ENCODE measurements around the gene ROR1.

Gene ROR1

DNA sequence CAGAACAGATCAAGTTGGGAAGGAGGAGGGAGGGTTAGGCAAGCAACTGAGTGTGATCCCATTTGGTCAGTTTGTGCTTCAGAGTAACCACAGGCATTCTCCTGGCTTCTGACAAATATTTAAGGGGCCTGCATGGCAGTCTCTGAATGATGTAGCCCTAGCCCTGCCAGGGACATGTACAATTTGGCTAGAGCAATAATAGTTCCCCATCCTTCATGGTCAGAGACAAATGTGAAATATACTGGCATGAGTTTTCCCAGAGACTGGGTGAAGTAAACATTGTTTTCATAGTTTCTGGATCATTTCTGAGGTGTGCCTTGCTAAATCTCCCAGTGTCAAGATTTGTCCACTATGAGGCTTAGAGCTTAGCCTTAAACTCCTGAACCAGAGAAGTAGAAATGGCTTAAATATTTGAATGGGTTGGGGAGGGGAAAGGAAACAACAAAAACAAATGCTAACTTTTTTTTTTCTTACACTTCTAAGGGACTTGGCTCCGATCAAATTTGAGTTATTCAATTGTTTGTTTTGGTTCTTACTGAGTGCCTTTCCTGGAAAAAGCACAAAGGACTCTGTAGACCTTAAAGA is 387.6 kb downstream of the ROR1 start:
- DNase-seq = no peak

DNA sequence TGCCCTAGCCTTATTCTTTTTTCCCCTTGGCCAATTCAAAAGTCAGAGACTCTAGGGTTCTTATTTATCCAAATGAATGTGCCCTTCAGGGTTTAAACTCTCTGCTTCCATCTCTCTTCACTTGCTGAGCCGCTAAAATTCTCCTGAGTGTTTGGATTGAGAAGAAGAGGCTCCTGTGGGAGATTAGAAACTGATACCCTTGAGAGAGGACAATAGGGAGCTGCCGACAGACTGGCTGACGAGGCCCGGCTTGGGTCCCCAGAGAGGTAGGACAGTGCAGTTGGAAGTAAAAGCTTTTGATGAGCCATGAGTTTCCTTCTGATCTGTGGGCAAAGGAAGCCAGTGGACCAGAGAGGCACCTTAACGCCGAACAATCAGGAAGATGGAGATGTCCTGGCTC is 388.3 kb downstream of the ROR1 start:
- DNase-seq = no peak

DNA sequence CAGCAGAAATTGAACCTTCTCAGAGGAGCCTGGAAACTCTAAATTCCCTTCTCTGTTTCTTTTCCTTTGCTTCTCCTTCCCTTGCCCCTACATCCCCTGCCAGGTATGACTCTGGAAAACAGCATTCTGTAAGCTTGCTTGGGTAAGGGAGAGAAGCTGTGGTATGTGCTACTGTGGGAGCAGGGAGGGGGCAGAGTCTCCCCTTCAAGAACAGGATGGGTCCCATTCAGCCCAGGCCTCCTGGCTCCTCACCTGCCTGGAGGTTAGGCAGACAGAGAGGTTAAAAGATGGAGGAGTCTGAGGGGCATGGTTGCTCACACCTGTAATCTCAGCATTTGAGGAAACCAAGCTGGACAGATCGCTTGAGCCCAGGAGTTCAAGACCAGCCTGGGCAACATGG is 389.0 kb downstream of the ROR1 start:
- DNase-seq = no peak

DNA sequence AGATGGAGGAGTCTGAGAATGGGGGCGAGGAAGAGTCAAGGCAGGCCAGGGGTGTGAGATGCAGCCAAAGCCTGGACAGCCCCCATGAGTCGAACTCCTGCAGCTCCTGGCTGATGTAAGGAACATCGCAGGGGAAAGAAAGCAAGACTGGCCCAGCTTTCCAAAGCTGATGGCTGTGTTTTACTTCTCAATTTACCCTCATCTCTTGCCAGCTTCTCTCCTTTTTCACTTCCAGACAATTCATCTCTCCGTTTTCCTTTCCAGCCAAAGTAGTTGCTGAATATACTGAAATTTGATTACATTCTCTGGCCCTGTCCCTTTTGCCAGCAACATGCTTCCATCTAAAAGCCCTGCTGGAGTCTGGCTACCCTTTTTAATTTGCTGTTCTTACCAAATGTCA is 389.6 kb downstream of the ROR1 start:
- no peak for DNase-seq

DNA sequence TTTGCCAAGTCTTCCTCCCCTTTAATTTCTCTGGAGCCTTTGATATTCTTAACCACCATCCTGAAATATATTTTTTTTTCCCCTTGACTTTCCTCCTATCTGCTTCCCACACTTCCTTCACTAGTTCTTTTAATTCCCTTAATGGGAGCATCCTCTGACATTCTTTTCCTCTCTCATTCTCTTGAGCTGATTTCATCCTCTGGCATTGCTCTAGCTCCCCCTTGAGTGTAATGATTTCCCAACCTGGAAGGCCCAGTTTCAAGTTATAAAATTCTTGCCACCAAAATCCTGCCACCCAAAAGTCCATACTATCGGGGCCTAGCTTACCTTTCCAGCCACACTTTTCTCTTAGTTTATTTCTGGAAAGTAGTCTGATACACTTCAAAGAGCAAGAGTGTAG is 390.2 kb downstream of the ROR1 start:
- DNase-seq = no peak

DNA sequence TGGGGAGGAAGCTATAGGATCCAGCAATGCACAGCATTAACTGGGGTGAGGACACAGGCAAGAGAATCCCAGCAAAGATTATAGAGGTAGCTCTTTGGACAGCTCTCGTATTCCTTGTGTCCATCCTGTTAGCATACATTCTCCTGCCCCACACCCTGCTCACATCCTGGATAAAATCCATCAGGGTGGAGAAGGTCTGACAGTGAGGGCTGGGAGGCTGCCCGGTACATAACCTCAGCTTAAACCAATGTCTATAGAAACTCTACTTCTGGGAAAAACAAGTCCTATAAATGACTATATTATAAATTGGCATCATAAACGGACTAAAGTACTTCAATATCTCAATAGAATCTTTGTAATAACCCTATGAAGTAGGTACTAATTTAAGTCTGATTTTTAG is 392.8 kb downstream of the ROR1 start:
- no peak for DNase-seq

DNA sequence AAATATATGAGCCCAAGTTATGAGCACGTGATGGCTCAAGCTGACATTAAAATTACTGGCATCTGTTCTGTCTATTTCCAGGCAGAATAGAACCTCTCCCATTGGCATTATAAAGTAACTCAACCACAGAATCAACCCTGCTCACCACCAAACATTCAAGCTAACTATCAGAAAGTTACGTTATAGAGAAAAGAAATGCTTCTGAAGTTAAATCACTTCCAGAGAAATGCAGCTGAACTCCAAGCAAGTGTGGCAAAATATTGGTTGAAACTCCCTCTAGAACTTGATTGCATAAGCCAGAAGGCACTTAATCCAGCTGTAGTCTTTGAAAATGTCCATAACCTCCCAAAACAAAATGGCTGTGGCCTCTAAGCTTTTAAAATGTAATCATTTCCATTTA is 393.4 kb downstream of the ROR1 start:
- DNase-seq = no peak

DNA sequence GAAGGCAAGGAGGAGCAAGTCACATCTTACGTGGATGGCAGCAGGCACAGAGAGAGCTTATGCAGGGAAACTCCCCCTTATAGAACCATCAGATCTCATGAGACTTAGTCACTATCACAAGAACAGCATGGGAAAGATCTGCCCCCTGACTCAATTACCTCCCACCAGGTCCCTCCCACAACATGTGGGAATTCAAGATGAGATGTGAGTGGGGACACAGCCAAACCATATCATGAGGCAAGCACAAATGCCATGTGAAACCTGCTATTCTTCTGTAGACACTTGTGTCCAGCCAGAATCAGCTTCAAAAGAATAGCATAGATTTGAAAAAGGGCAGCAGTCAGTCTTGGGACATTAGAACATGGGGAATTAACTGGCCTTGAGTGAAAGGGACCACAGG is 397.4 kb downstream of the ROR1 start:
- DNase-seq = no peak

DNA sequence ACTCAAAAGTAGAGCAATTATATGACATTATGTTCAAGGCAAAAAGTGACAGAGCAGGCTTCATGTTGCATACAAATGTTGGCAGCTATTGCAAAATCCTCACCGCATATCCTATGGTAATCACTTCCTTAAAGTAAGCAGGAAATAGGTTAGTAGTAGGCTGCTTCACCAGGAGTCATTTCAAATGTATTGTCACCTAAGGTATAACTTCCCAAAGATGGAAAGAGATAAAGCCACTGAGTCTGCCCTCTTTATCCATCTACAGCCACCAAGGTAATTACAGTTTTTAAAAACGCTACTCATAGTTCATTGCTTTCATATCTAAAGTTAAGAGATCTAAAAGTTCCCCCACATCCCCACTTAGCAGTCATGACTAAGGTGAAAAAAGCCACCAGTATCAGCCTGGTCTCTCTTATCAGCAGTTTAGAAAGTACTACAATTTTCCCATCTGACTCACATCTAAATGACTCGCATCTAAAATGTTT is 398.0 kb downstream of the ROR1 start:
- no peak for DNase-seq

DNA sequence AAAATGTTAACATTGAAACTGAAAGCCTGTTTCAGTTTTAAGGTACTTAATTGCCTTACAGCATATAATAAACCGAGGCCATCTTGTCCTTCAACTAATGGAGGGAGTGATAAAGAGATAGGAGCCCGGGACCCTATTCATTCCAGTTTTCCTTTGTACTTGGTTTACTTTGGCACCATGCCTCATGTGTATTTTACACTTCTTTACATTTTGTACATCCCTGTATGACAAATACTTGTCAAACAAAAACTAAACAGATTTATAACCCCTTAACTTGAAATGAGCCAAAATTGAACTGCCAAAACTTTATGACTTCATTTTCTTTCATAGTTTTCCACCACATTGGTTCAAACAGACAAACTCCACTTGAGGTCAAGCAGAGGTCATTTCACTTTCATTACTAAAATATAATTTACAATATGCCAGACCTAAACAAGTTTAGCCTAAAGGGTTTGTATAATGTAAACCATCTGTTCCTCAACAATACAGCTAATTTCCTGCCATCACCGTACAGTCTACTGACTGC is 398.7 kb downstream of the ROR1 start:
- DNase-seq = no peak

DNA sequence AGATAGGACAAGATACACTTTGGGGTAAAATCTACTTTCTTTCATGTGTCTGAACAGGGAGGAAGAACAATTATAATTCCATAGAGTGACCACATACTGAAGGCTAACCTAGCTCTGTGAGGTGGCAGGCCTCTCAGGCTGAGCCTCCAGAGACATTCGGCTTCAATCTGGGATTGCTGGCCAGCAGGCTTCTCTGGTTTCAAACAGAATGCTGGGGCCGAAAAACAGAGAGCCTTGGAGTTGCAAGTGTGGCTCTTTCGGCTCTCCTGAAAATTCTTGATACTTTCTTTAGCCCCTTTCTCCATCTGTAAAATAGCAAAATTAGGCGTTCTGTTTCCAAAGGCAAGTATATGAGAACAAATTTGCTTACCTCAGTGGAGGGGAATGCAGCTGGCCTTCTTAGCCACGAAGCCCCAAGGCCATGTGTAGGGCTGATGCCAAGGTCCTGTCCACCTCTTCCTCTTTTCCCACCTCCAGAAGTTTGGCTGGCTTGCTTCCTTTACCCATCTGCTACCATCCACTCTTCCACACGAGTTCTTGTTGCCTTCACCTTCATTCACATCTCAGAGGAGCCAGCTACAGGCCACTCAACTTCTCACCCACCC is 399.6 kb downstream of the ROR1 start:
- DNase-seq = no peak

DNA sequence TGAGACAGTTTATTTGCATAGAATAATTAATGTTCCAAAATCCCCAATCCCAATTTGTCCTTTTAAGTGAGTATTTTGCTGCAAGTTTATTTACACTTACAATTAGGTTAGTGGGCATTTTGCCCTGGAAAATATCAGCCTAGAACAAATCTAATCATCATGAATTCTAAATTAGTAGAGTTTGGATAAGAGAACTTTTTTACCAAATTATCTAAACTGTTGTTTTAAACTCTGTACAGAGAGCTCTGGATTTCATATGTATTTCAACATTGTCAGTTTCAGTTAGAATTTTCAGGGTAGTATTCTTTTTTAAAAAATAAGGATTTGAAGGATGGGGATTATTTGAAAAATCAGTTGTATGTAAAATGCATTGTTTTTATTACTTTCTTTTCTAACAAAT is 401.8 kb downstream of the ROR1 start:
- no peak for DNase-seq

DNA sequence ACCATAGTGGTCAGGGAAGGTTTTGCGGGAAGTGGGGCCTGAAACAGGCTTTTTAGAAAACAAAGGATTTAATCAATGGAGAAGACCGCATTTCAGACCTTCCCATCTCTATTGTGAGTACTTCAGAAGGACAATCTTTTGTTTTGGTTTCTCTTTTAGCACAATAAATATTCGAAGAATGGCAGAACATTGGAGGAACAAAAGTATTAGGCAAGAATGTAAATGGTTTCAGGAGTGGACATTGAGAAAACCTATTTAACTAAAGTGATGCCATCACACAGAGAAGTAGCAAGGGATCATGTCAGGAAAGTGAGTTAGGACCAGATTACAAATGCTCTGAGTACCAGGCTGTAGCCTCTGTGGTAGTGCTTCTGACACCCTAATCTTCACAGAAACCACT is 402.8 kb downstream of the ROR1 start:
- DNase-seq = no peak

DNA sequence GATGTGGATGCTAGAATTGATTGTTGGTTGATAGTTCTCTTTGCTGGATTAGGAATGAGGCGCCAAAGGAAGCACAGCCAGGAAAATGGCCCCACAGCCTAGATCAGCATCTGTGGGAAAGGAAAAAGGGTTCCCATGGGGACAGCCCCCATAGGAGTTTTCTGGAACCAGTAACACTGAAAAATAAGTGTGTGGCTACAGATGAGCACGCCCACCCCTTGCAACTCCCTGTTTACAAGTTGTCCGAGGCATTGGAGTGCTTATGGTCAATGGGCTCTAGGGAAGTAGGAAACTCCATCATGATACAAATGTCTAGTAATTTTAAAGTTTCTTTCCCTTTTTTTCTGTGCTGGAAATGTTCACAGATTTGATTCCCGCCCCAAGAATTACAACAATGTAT is 405.8 kb downstream of the ROR1 start:
- DNase-seq = no peak

DNA sequence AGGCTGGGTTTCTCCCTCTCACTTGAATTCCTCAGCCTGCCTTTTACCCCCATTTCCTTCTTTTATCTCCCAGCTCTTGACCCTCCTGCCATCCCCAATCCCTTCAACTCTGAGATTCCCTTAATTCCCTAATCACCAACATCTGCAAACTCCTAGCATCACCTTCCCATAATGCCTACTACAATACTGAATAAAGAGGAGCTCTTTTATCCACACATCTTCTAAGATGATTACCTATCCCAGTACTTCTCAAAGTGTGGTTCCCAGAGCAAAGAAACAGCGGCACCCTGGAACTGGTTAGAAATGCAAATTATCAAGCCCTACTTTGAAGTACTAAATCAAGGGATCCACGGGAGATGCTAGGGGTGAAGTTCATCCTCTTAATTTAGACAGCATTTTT is 408.4 kb downstream of the ROR1 start:
- DNase-seq = no peak

DNA sequence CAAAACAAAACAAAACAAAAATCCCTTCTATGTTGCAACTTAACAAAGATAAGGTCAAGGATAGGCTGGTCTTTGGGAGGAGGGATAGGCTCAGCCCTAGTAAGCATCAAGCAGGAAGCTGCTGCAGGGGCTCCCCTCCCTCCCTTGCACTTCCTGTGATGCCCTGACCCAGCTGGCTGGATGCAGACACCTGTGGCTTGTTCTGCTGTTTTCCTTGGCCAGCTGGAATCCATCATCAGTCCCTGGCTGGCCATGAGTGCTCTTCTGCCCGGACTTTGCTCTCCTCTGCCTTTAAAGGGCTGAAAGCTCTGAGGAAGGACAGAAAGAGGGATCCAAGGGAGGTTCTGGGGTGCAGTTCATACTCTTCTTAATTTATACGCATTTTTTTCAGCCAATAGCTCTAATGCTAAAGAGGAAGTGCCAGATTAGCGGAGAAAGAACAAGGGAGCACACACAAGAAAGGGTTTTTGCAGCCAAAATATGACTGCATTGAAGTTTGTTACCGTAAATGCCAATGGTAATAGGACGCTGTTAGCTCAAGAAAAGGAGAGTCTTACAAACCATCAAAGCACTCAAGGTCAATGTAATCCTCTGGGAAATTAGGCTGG is 409.7 kb downstream of the ROR1 start:
- no peak for DNase-seq

DNA sequence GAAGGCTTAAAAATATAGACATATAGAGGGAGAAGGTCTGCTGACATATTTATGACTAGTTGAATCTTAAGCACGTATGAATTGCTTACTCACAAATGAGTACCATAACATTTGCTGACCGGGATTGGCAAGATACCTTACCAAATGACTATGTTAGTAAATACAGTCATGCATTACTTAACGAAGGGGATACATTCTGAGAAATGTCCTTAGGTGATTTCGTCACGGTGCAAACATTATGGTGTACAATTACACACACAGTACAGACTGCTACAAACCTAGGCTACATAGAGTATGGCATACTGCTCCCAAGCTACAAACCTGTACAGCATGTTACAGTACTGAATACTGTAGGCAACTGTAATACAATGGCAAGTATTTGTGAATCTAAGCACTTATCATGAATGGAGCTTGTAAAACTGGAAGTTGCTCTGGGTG is 410.2 kb downstream of the ROR1 start:
- DNase-seq = no peak

DNA sequence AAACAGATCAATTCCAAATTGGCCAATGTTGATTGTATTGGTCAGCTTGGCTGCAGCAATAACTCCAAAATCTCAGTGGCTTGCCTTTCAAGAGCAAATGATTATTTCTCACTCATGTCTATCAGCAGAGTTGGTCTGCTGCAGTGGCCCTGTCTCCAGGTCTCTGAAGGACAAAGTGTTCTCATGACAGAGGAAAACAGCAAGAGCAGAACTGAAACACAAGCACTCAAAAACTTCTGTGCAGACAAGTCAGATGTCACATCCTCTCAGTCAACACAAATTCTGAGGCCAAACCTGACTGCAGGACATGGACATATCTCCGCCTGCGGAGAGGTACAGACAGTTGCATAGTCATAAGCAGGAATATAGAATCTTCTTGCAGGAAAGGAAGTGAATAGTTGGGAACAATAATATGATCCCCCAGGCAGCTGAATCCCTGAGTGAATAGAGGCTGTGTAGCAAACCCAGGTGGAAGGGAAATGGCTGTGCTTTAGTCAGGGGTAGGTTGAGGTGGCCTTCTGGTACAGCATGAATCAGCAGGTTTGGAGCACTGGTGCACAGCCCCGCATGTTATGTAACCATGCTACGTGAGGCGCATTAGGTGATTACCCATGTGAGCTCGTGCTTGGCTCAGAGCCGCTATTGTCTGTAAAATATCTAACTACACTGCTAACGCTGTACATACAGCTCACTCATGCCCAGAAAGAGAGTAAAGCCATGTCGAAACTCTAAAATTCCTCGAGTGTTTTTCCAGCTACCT is 412.5 kb downstream of the ROR1 start:
- DNase-seq = no peak

DNA sequence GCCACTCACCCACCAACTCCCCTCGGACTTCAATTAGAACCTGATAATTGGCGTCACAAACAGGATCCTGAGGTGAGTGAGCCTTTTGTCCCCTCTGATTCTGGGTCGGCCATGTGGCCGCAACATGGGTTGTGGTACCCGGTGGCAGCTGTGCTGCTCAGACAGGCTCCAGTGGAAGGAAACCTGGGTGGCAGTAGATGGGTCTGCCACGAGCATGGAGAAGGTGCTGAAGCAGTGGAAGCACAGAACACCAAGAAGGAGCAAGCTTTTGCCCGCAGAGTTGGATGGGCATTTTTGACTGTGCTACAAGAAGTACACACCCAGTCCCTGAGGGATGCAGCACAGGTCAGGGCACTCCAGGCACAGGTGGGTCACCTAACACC is 413.1 kb downstream of the ROR1 start:
- DNase-seq = no peak

DNA sequence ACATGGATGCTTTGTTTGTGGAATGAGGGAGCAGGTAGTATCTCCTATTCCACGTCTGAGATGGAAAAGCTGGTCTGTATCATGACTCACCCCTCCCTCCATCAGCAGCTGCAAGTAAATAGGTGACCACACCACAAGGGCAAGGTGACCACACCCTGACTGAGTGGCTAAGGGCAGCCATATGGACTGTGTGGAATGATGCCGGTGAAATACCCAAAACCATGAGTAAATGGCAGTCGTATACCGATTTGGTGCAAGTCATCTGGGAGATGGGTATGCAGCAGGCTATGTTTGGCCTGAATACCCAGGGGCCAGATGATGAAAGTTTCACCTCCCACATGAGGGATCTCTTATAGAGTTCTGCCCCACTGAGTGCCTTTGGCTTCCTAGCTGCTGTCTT is 413.8 kb downstream of the ROR1 start:
- DNase-seq = no peak

DNA sequence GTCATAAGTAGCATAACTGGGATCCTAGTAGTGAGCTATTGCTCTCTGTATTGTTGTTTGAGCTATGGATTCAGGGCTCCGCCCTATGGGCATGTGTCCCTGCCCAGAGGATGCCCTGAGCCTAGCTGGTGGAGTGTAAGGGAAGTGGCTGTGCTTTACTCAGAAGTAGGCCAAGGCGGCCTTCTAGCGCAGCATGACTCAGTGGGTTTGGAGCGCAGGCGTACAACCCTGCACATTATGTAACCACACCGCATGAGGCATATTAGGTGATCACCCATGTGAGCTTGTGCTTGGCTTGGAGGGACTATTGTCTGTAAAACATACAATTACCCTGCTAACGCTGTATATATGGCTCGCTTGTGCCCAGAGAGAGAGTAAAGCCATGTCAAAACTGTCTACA is 418.5 kb downstream of the ROR1 start:
- DNase-seq = no peak

DNA sequence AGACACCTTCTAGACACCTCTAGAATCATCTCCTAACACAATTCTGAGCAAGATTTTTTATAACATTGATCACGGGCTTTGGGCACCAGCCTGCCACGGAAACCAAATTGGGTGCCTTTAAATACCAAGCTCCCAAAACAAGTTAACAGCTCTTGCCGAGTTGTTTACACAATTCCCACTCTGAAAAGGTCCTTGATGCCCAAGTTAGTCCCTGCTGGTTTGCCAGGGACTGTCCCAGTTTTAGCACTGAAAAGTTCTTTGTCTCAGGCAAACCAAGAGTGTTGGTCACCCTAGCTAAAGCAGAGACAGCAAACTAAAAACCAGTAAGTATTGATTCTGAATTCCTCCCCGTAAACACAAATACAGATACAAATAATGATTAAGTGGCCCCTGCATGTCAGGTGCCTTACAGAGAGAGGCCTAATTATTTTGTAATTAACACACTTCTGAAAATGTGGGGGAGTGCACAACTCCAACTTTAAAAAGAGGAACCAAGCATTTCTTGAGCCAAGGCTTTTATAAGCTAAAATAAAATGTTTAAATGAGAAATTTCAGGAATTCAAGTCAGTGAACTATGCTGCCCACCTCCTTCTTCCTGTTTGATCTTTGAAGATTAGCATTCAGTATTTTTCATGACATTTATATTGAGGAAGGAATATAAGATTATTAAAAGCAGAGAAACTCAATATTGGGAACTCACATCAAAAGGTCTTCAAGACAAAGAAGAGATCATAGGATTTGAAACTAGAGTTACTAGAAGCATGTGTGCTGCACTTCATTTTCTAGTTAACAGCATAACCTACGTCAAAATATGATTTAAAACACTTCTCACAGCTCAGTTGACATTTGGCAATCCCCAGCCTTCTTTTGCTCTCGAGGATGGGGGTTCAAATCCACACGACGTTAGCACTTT is 420.6 kb downstream of the ROR1 start:
- DNase-seq = no peak

DNA sequence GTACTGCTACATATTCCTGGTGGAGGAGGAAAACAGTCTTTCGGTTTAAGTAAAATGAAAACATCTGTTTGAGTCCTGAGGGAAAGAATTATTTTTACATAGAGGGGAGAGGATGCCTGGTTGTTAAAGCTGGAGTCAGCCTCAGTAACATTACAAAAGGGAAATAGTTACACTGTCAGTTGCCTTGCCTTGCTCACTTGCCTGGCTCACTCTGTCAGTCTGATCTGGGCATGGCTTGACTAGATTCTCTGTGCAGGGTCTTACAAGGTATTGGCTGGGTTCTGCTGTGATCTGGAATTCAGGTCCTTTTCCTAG is 421.2 kb downstream of the ROR1 start:
- no peak for DNase-seq
